ENCODE results near the gene ITGB4.

GRCh38 chr17:75693500-75694481 lies 27.5 kb upstream of the ITGB4 start:
- TF ChIP-seq, protein P1, sequence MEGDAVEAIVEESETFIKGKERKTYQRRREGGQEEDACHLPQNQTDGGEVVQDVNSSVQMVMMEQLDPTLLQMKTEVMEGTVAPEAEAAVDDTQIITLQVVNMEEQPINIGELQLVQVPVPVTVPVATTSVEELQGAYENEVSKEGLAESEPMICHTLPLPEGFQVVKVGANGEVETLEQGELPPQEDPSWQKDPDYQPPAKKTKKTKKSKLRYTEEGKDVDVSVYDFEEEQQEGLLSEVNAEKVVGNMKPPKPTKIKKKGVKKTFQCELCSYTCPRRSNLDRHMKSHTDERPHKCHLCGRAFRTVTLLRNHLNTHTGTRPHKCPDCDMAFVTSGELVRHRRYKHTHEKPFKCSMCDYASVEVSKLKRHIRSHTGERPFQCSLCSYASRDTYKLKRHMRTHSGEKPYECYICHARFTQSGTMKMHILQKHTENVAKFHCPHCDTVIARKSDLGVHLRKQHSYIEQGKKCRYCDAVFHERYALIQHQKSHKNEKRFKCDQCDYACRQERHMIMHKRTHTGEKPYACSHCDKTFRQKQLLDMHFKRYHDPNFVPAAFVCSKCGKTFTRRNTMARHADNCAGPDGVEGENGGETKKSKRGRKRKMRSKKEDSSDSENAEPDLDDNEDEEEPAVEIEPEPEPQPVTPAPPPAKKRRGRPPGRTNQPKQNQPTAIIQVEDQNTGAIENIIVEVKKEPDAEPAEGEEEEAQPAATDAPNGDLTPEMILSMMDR (IDR thresholded peaks at IDR 0.05; ENCODE audit: low read length) = no peak
- TF ChIP-seq EZH2 (optimal IDR thresholded peaks at IDR 0.05; ENCODE audit: low read depth, low read length) = no peak
